Fibroblast of pulmonary artery (primary cell): Measurements from ENCODE around the gene ERFE.
"Not testable (repeated sequence)": the region's sequence is repeated elsewhere in the genome, so short reads cannot be mapped to it uniquely, and the experiment has no call there.

Experiments used
- DNase-seq: peaks from one replicate; pipeline ENCODE4 v3.0.0-alpha.2; 2010; ENCODE audit warnings: low read depth
- H3K4me3 ChIP-seq: replicated peaks from 2 replicates; pipeline ENCODE4 v1.5.1; 2011; ENCODE audit warnings: low read depth, mild to moderate bottlenecking, control low read depth, low read length, moderate library complexity
- CTCF ChIP-seq: IDR thresholded peaks from 2 replicates; pipeline ENCODE4 v1.5.1; 2011; ENCODE audit warnings: mild to moderate bottlenecking, control low read depth, low read length, inconsistent platforms; ENCODE audit errors: missing control alignments

Gene ERFE

GRCh38 chr2:238158509-238159070 is at the start of gene ERFE:
TSS of gene ERFE (plus strand) at chr2:238158970. CDS start at chr2:238159008, 38 bp downstream.
- peak; percentile 43 for DNase-seq
- TF ChIP-seq CTCF = peak; percentile 13
- peak within 1 kb of the TSS; percentile 30 for H3K4me3 ChIP-seq

- TF ChIP-seq CTCF = no peak
- DNase-seq = no peak
- no peak overlapping the region for H3K4me3 ChIP-seq
These were observed 45.2 kb upstream of the ERFE start for GRCh38 chr2:238113611-238114010.

GRCh38 chr2:238114331-238114841 is 44.4 kb upstream of the ERFE start:
- TF ChIP-seq CTCF = no peak
- no peak for DNase-seq
- no peak overlapping the region for H3K4me3 ChIP-seq

- no peak for DNase-seq
- H3K4me3 ChIP-seq = no peak overlapping the region
- no peak for TF ChIP-seq CTCF
These were observed 43.7 kb upstream of the ERFE start for GRCh38 chr2:238114851-238115660.

- DNase-seq, H3K4me3 ChIP-seq: not testable (repeated sequence)
These were observed 43.1 kb upstream of the ERFE start for GRCh38 chr2:238115709-238116108.

- H3K4me3 ChIP-seq = no peak overlapping the region
- DNase-seq = no peak
- no peak for TF ChIP-seq CTCF
These were observed 42.2 kb upstream of the ERFE start for GRCh38 chr2:238116298-238117198.
